Muscle layer of duodenum (tissue), 2 donors: ENCODE measurements around the gene FAM227B.
"Not testable (repeated sequence)": the region's sequence is repeated elsewhere in the genome, so short reads cannot be mapped to it uniquely, and the experiment has no call there.

Experiments used
- H3K27ac ChIP-seq: one replicate; pipeline ENCODE4 v1.7.0; 2013; ENCODE audit warnings: mild to moderate bottlenecking, low read length
- H3K27me3 ChIP-seq: one replicate; pipeline ENCODE4 v1.7.0; 2013; ENCODE audit warnings: low read depth, mild to moderate bottlenecking, control low read depth, low read length
- H3K36me3 ChIP-seq, 2 donors: one replicate each; pipeline ENCODE4 v1.7.0; 2013; ENCODE audit warnings: low read length in 2 of 2, control low read depth in 1 of 2, mild to moderate bottlenecking in 1 of 2; ENCODE audit not compliant: insufficient read depth in 2 of 2, control insufficient read depth in 1 of 2
- H3K4me1 ChIP-seq, 2 donors: one replicate each; pipeline ENCODE4 v1.7.0; 2013; ENCODE audit warnings: low read length in 2 of 2, mild to moderate bottlenecking in 2 of 2, control low read depth in 1 of 2, moderate library complexity in 1 of 2; ENCODE audit not compliant: insufficient read depth in 2 of 2, control insufficient read depth in 1 of 2
- H3K4me3 ChIP-seq, 2 donors: one replicate each; pipeline ENCODE4 v1.7.0; 2013; ENCODE audit warnings: low read length in 2 of 2, low read depth in 1 of 2, mild to moderate bottlenecking in 1 of 2
- H3K9me3 ChIP-seq, 2 donors: one replicate each; pipeline ENCODE4 v1.7.0; 2013; ENCODE audit warnings: low read length in 2 of 2, control low read depth in 1 of 2, mild to moderate bottlenecking in 1 of 2; ENCODE audit not compliant: control insufficient read depth in 1 of 2
- donor health status: healthy.

Gene FAM227B

DNA sequence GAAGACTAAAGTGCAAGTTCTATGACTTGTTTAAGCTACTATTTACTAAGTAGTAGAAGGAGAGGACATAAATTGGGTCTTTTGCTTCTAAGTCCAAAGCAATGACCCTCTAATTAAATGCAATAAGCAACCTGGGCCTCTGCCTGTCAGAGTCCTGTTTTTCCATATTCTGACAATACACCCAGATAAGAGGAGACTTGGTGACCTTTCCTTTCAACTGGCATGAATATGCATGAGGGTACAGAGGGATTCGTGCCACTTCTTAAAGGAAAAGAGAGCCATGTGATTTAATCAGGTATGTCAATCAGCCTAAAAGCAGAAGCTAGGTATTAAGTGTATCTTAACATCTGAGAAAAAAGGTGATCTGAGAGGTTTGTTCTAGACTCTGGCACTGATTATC, 248.3 kb downstream of the FAM227B start:
- no peaks in the 10 kb centered on the region for H3K4me1 ChIP-seq
- H3K27me3 ChIP-seq, result no peaks in the 10 kb centered on the region
- H3K9me3 ChIP-seq, result peaks cover 0 to 3% of the 10 kb centered on the region in 2 donors
- no peak overlapping the region for H3K4me3 ChIP-seq
- no peak overlapping the region for H3K27ac ChIP-seq
- H3K36me3 ChIP-seq, result no peaks in the 10 kb centered on the region

GRCh38 chr15:49370782-49371181, 249.8 kb downstream of the FAM227B start:
- peaks cover 0 to 3% of the 10 kb centered on the region in 2 donors for H3K9me3 ChIP-seq
- no peaks in the 10 kb centered on the region for H3K4me1 ChIP-seq
- H3K36me3 ChIP-seq, result no peaks in the 10 kb centered on the region
- H3K27me3 ChIP-seq, result no peaks in the 10 kb centered on the region
- no peak overlapping the region for H3K27ac ChIP-seq
- H3K4me3 ChIP-seq, result no peak overlapping the region

DNA sequence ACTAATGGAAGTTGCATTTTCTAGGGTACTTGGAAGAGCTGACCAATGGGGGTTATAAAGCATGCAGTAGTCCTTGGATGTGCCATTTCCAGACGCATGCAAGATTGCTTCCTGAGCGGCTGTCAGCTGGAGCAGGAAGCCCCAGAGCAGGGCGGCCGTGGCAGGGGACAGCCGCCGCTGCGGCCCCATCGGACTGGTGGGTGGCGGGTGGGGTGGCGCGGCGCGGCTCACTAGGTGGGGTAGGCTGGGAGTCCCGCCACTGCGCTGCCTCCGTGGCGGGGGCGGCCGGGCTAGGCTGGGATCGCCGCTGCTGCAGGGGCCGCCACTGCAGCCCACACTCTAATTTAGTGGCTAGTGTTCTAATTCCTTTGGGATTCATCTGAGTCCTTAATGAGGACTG, 254.1 kb downstream of the FAM227B start:
- H3K4me3 ChIP-seq, result no peak overlapping the region
- H3K4me1 ChIP-seq, result no peaks in the 10 kb centered on the region
- H3K9me3 ChIP-seq, result peaks cover 0 to 3% of the 10 kb centered on the region in 2 donors
- H3K27ac ChIP-seq, result no peak overlapping the region
- H3K36me3 ChIP-seq, result no peaks in the 10 kb centered on the region
- H3K27me3 ChIP-seq, result no peaks in the 10 kb centered on the region

- H3K9me3 ChIP-seq, result no peaks in the 10 kb centered on the region
- H3K36me3 ChIP-seq, result no peaks in the 10 kb centered on the region
- no peak overlapping the region for H3K4me3 ChIP-seq
- no peaks in the 10 kb centered on the region for H3K27me3 ChIP-seq
- H3K27ac ChIP-seq, result no peak overlapping the region
- no peaks in the 10 kb centered on the region for H3K4me1 ChIP-seq
Measured at GRCh38 chr15:49361370-49361769, 259.2 kb downstream of the FAM227B start.

DNA sequence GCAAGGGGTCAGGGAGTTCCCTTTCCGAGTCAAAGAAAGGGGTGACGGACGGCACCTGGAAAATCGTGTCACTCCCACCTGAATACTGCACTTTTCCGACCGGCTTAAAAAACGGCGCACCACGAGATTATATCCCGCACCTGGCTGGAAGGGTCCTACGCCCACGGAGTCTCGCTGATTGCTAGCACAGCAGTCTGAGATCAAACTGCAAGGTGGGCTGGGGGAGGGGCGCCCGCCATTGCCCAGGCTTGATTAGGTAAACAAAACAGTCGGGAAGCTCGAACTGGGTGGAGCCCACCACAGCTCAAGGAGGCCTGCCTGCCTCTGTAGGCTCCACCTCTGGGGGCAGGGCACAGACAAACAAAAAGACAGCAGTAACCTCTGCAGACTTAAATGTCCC, 266.2 kb downstream of the FAM227B start:
- H3K27ac ChIP-seq, result not testable (repeated sequence)

DNA sequence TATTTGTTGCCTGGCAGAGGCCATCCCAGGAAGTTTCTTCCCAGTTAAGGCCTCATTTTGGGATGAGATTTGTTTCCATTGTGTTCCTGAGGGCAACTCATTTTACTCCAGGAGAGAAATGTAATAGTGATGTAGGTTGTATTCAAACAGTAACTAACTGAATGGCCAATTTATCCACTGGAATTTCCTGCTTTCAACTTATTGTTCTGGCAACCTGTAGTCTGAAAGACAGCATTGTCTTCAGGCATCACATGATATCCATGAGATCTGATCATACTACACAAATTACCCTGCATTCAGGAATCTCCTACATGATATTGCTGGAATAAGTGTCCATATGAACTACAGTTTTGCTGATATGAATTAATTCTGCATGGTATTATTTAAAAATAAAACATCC, 277.1 kb downstream of the FAM227B start:
- peaks cover 0 to 4% of the 10 kb centered on the region in 2 donors for H3K36me3 ChIP-seq
- H3K4me1 ChIP-seq, result no peaks in the 10 kb centered on the region
- no peak overlapping the region for H3K27ac ChIP-seq
- H3K9me3 ChIP-seq, result no peaks in the 10 kb centered on the region
- no peak overlapping the region for H3K4me3 ChIP-seq
- H3K27me3 ChIP-seq, result no peaks in the 10 kb centered on the region

More for the DNA sequence above, 266.2 kb downstream of the FAM227B start:
- not testable (repeated sequence) for H3K36me3 ChIP-seq, H3K4me1 ChIP-seq, H3K4me3 ChIP-seq, H3K27me3 ChIP-seq, H3K9me3 ChIP-seq

- no peak overlapping the region for H3K4me3 ChIP-seq
Measured at GRCh38 chr15:49339656-49340055, 281.0 kb downstream of the FAM227B start.

DNA sequence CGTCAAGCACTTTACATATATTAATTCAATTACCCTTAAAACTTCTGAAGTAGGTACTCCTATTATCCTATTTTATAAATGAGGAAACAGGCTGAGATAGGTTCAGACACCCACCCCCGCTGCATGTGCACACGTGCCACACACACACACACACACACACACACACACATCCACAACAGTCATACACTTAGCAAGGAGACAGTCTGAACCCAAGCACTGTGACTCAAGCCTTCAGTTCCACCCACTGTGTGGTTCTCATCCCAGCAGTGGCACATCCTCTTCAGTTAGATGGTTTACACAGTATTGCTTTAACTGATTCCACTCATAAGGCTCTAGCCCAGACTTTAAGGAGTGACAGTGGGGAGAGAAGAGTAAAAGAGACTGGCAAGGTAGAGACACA, 288.7 kb downstream of the FAM227B start:
- peaks cover 0 to 4% of the 10 kb centered on the region in 2 donors for H3K36me3 ChIP-seq

More at GRCh38 chr15:49339656-49340055, 281.0 kb downstream of the FAM227B start:
- Histone ChIP-seq H3K27me3 (no peaks in the 10 kb centered on the region), H3K27ac (no peak overlapping the region), H3K4me1 (no peaks in the 10 kb centered on the region), H3K9me3 (no peaks in the 10 kb centered on the region), H3K36me3 (peaks cover 0 to 4% of the 10 kb centered on the region in 2 donors)

GRCh38 chr15:49331442-49331841, 289.2 kb downstream of the FAM227B start:
- Histone ChIP-seq H3K4me3 (no peak overlapping the region), H3K27me3 (no peaks in the 10 kb centered on the region), H3K4me1 (no peaks in the 10 kb centered on the region), H3K9me3 (no peaks in the 10 kb centered on the region), H3K36me3 (peaks cover 0 to 4% of the 10 kb centered on the region in 2 donors), H3K27ac (no peak overlapping the region)

More for the DNA sequence above, 288.7 kb downstream of the FAM227B start:
- no peak overlapping the region for H3K27ac ChIP-seq
- H3K9me3 ChIP-seq, result no peaks in the 10 kb centered on the region
- H3K27me3 ChIP-seq, result no peaks in the 10 kb centered on the region
- H3K4me3 ChIP-seq, result no peak overlapping the region
- H3K4me1 ChIP-seq, result no peaks in the 10 kb centered on the region

GRCh38 chr15:49330166-49330565, 290.5 kb downstream of the FAM227B start:
- Histone ChIP-seq H3K27me3 (no peaks in the 10 kb centered on the region), H3K4me1 (no peaks in the 10 kb centered on the region)

GRCh38 chr15:49328941-49329340, 291.7 kb downstream of the FAM227B start:
- H3K4me1 ChIP-seq, result no peaks in the 10 kb centered on the region
- no peaks in the 10 kb centered on the region for H3K9me3 ChIP-seq
- H3K36me3 ChIP-seq, result peaks cover 0 to 4% of the 10 kb centered on the region in 2 donors
- H3K27me3 ChIP-seq, result no peaks in the 10 kb centered on the region
- no peak overlapping the region for H3K4me3 ChIP-seq
- no peak overlapping the region for H3K27ac ChIP-seq

More at GRCh38 chr15:49330166-49330565, 290.5 kb downstream of the FAM227B start:
- H3K4me3 ChIP-seq, result no peak overlapping the region
- H3K9me3 ChIP-seq, result no peaks in the 10 kb centered on the region
- peaks cover 0 to 4% of the 10 kb centered on the region in 2 donors for H3K36me3 ChIP-seq
- no peak overlapping the region for H3K27ac ChIP-seq

GRCh38 chr15:49327927-49328326, 292.7 kb downstream of the FAM227B start:
- Histone ChIP-seq H3K4me1 (peaks cover 0 to 6% of the 10 kb centered on the region in 2 donors), H3K27me3 (no peaks in the 10 kb centered on the region), H3K4me3 (no peak overlapping the region), H3K9me3 (no peaks in the 10 kb centered on the region), H3K27ac (no peak overlapping the region), H3K36me3 (peaks cover 0 to 4% of the 10 kb centered on the region in 2 donors)
